Measurements from ENCODE around the gene ACTN2. TPM values are rescaled to one million over a fixed set of nuclear protein-coding genes. Genes with fewer than 3 reads are reported as not detected.

ACTN2 gene
- total RNA-seq, 2 experiments from 2014 or later, result 0.28 TPM; not detected in 1

DNA sequence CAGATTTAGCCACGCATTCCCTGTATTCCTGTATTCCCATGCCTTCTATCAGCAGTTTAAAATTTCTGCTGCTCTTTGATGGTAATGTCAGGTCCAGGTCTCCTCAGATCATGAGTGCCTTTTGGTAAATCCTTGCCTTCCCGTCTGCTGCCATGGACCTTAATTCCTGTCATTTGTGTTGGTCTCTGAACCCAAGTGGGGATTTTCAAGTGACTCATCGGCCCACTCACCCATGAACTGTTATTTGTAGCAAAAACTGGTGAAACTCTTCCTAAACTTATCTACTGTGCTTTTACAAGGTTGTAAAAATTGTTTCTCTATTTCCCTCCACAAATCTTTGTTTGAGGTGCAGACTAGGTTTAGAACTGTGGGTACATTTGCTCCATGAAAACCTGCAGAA, 47.4 kb downstream of the ACTN2 start:
- H3K36me3 Mint-ChIP-seq (ENCODE audit: low read depth), result no peaks in the 10 kb centered on the region
- POLR2A ChIA-PET, result no interaction called here

DNA sequence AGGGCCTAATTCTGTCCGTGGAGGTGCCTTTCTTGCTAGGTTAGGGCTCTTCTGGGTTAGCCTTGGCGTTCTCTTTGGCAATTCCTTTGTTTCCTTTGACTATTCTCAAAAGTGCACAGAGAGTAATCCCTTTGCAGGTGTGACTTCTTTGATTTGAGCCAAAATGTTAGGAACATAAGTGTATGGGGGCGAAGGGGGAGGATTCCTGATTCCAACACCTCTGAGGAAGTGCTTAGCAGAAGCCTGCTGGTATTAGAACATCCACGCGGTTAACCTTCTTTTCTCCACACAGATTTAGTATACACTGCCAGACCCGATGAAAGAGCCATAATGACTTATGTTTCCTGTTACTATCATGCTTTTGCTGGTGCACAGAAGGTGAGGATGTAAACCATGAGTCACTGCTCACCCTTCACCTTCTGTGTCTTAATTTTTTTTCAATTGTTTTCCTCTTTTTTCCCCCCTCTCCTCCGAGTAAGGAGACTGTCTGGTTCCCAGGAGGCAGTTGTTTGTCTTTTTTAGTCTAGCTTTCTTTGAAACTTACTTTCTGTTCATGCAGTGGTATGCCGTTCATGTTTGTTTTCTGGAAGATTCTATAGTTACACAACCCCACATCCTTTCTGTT, 48.0 kb downstream of the ACTN2 start:
- Mint-ChIP-seq H3K9me3 (no peaks in the 10 kb centered on the region), H3K27me3 (peaks cover 5% of the 10 kb centered on the region), H3K4me1 (ENCODE audit: low read depth) (no peaks in the 10 kb centered on the region), H3K36me3 (ENCODE audit: low read depth) (no peaks in the 10 kb centered on the region), H3K27ac (no peak overlapping the region), H3K4me3 (no peak overlapping the region)
- H3K4me1 ChIP-seq (ENCODE audit: insufficient read depth, low read length), result no peaks in the 10 kb centered on the region
- no peak for ATAC-seq (ENCODE audit: poor library complexity)
- intact Hi-C loops (cut with DNase I, micrococcal nuclease), result no loop called here
- H3K9me3 ChIP-seq (ENCODE audit: control insufficient read depth in 1 of 2, insufficient read depth in 1 of 2, low read length in 2 of 2), result no peaks in the 10 kb centered on the region
- CTCF ChIA-PET, result no interaction called here
- no peak overlapping the region for H3K4me3 ChIP-seq (ENCODE audit: low read length)
- no peak overlapping the region for H3K27ac ChIP-seq (ENCODE audit: low read depth in 1 of 2, low read length in 2 of 2)
- DNase-seq, result no peak
- TF ChIP-seq, protein P1, sequence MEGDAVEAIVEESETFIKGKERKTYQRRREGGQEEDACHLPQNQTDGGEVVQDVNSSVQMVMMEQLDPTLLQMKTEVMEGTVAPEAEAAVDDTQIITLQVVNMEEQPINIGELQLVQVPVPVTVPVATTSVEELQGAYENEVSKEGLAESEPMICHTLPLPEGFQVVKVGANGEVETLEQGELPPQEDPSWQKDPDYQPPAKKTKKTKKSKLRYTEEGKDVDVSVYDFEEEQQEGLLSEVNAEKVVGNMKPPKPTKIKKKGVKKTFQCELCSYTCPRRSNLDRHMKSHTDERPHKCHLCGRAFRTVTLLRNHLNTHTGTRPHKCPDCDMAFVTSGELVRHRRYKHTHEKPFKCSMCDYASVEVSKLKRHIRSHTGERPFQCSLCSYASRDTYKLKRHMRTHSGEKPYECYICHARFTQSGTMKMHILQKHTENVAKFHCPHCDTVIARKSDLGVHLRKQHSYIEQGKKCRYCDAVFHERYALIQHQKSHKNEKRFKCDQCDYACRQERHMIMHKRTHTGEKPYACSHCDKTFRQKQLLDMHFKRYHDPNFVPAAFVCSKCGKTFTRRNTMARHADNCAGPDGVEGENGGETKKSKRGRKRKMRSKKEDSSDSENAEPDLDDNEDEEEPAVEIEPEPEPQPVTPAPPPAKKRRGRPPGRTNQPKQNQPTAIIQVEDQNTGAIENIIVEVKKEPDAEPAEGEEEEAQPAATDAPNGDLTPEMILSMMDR (IDR thresholded peaks at IDR 0.05), result no peak
- H3K27me3 ChIP-seq (ENCODE audit: control insufficient read depth in 1 of 2, insufficient read depth in 2 of 2, low read length in 2 of 2), result no peaks in the 10 kb centered on the region
- POLR2A ChIA-PET, result no interaction called here
- H3K36me3 ChIP-seq (ENCODE audit: insufficient read depth, low read length), result no peaks in the 10 kb centered on the region

More for the DNA sequence above, 47.4 kb downstream of the ACTN2 start:
- no peaks in the 10 kb centered on the region for H3K4me1 Mint-ChIP-seq (ENCODE audit: low read depth)
- Histone ChIP-seq H3K27me3 (ENCODE audit: control insufficient read depth in 1 of 2, insufficient read depth in 2 of 2, low read length in 2 of 2) (no peaks in the 10 kb centered on the region), H3K27ac (ENCODE audit: low read depth in 1 of 2, low read length in 2 of 2) (no peak overlapping the region), H3K36me3 (ENCODE audit: insufficient read depth, low read length) (no peaks in the 10 kb centered on the region), H3K4me3 (ENCODE audit: low read length) (no peak overlapping the region), H3K4me1 (ENCODE audit: insufficient read depth, low read length) (no peaks in the 10 kb centered on the region), H3K9me3 (ENCODE audit: control insufficient read depth in 1 of 2, insufficient read depth in 1 of 2, low read length in 2 of 2) (no peaks in the 10 kb centered on the region)
- no peak for ATAC-seq (ENCODE audit: poor library complexity)
- TF ChIP-seq, protein P1 (IDR thresholded peaks at IDR 0.05), result no peak
- CTCF ChIA-PET, result no interaction called here
- H3K4me3 Mint-ChIP-seq, result no peak overlapping the region
- DNase-seq, result no peak
- H3K27ac Mint-ChIP-seq, result no peak overlapping the region
- H3K9me3 Mint-ChIP-seq, result no peaks in the 10 kb centered on the region
- peaks cover 5% of the 10 kb centered on the region for H3K27me3 Mint-ChIP-seq
- intact Hi-C loops (cut with DNase I, micrococcal nuclease), result no loop called here

DNA sequence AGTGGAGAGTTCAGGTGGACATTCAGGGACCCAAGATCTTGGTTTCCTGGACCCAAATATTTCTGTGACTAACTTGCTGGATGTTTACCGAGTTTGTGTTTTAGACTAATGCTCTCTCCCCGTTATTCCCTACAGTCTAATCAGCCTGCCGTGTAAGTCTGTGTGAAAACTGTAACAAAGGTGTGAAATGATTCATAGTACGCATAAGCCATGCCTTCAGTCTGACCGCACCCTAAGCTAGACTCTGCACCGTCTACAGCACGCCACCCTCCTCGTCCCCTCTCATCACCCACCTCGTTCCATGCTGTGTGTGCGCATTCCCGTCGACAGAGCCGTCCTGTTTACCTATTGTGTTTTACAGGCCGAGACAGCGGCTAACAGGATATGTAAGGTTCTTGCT, 50.5 kb downstream of the ACTN2 start:
- Histone ChIP-seq H3K27me3 (ENCODE audit: control insufficient read depth in 1 of 2, insufficient read depth in 2 of 2, low read length in 2 of 2) (no peaks in the 10 kb centered on the region), H3K4me1 (ENCODE audit: insufficient read depth, low read length) (no peaks in the 10 kb centered on the region), H3K9me3 (ENCODE audit: control insufficient read depth in 1 of 2, insufficient read depth in 1 of 2, low read length in 2 of 2) (no peaks in the 10 kb centered on the region), H3K4me3 (ENCODE audit: low read length) (no peak overlapping the region), H3K36me3 (ENCODE audit: insufficient read depth, low read length) (no peaks in the 10 kb centered on the region), H3K27ac (ENCODE audit: low read depth in 1 of 2, low read length in 2 of 2) (no peak overlapping the region)
- ATAC-seq (ENCODE audit: poor library complexity), result no peak
- ChIA-PET CTCF (no interaction called here), POLR2A (no interaction called here)
- TF ChIP-seq, protein P1 (IDR thresholded peaks at IDR 0.05), result no peak
- no peak for DNase-seq
- intact Hi-C loops (cut with DNase I, micrococcal nuclease), result no loop called here
- H3K4me1 Mint-ChIP-seq (ENCODE audit: low read depth), result no peaks in the 10 kb centered on the region
- H3K36me3 Mint-ChIP-seq (ENCODE audit: low read depth), result no peaks in the 10 kb centered on the region
- H3K4me3 Mint-ChIP-seq, result no peak overlapping the region
- H3K9me3 Mint-ChIP-seq, result no peaks in the 10 kb centered on the region
- no peak overlapping the region for H3K27ac Mint-ChIP-seq
- H3K27me3 Mint-ChIP-seq, result peaks cover 6% of the 10 kb centered on the region

All from CD4-positive, alpha-beta T cell (primary cell).